OCI-M2 (cell line): ENCODE measurements around the gene TBC1D28.
"Not testable (repeated sequence)": the region's sequence is repeated elsewhere in the genome, so short reads cannot be mapped to it uniquely, and the experiment has no call there.

Experiments
- DNase-seq: peaks from one replicate; lab custom pipeline; 2025; ENCODE audit not compliant: unreplicated experiment; lab: John Stamatoyannopoulos, UW

The TBC1D28 gene

GRCh38 chr17:18617613-18618012, 26.6 kb downstream of the TBC1D28 start:
- DNase-seq, result not testable (repeated sequence)

- not testable (repeated sequence) for DNase-seq
These were observed 31.2 kb downstream of the TBC1D28 start for GRCh38 chr17:18613016-18613415.

GRCh38 chr17:18593138-18593537, 51.1 kb downstream of the TBC1D28 start:
- not testable (repeated sequence) for DNase-seq
